ENCODE measurements around the gene NGRN.
A peak's percentile ranks its signal among the peaks of the same experiment; 100 is the strongest.

The NGRN gene

DNA sequence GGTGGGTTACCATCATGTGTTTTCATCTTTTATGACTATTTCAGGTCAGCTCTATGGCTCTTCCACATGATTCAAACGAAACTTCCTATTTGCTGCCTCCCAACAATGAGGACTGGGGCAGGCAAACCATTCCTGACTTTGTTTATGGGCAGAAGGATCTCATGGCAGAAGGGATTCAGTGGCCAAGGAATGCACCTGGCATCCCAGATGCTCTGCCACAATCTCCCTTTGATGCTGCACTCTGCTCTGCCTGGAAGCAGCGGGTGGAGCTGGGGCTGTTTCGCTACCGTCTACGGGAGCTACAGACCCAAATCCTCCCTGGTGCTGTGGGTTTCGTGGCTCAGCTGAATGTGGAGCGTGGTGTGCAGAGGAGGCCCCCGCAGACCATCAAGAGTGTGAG, 24.6 kb upstream of the NGRN start:
- TF ChIP-seq, protein P1, sequence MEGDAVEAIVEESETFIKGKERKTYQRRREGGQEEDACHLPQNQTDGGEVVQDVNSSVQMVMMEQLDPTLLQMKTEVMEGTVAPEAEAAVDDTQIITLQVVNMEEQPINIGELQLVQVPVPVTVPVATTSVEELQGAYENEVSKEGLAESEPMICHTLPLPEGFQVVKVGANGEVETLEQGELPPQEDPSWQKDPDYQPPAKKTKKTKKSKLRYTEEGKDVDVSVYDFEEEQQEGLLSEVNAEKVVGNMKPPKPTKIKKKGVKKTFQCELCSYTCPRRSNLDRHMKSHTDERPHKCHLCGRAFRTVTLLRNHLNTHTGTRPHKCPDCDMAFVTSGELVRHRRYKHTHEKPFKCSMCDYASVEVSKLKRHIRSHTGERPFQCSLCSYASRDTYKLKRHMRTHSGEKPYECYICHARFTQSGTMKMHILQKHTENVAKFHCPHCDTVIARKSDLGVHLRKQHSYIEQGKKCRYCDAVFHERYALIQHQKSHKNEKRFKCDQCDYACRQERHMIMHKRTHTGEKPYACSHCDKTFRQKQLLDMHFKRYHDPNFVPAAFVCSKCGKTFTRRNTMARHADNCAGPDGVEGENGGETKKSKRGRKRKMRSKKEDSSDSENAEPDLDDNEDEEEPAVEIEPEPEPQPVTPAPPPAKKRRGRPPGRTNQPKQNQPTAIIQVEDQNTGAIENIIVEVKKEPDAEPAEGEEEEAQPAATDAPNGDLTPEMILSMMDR (IDR thresholded peaks at IDR 0.05; ENCODE audit: low read depth, low read length): no peak
- H3K4me3 ChIP-seq (ENCODE audit: low read depth, low read length): no peak overlapping the region

DNA sequence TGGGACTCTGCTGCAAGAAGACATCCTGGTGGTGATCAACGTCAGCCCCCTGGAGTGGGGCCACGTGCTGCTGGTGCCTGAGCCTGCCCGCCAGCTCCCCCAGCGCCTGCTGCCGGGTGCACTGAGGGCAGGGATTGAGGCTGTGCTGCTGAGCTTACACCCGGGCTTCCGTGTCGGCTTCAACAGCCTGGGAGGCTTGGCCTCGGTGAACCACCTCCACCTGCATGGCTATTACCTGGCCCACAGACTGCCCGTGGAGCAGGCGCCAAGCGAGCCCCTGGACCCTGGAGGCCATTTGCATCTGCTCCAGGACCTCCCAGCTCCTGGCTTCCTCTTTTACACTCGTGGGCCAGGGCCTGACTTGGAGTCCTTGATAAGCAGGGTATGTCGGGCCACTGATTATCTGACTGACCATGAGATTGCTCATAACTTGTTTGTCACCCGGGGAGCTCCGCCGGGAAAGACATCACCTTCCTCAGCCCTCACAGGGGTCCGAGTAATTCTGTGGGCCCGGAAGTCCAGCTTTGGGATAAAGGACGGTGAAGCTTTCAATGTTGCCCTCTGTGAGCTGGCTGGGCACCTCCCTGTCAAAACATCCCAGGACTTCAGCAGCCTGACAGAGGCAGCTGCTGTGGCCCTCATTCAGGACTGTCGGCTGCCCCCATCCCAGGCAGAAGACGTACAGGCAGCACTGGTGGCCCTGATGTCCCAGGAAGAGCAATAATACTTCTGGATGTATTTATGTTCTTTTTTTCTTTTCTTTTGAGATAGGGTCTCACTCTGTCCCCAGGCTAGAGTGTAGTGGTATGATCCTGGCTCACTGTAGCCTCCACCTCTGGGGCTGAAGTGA, 23.9 kb upstream of the NGRN start:
- no peak overlapping the region for H3K4me3 ChIP-seq (ENCODE audit: low read depth, low read length)
- TF ChIP-seq, protein P1 (IDR thresholded peaks at IDR 0.05; ENCODE audit: low read depth, low read length): no peak

DNA sequence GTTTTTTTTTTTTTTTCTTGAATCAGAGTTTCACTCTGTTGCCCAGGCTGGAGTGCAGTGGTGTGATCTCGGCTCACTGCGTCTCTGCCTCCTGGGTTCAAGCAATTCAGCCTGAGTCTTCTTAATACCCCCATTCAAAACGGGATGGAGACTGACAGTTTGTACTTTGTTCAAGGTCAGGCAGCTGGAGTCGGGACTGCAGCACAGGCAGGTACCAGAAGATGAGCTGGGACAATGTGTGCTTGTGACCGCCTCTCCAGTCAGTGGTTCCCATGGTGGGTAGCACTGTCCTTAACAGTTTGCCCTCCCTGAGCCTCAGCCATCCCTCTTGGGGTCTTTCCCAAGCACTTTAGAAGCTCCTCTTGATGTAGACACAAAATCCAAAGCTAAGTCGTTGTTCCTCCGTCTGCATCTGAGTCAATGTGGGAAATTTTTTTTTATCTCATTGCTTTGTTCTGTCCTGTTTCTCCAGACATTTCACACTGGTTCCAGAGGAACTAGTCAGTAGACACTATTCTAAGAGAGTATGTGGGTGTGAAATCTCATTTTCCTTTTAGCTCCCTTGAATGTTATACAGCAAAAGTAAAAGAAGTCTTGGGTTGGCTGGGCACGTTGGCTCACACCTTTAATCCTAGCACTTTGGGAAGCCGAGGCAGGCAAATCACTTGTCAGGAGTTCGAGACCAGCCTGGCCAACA, 21.4 kb upstream of the NGRN start:
- H3K4me3 ChIP-seq (ENCODE audit: low read depth, low read length): no peak overlapping the region
- TF ChIP-seq, protein P1 (IDR thresholded peaks at IDR 0.05; ENCODE audit: low read depth, low read length): no peak

DNA sequence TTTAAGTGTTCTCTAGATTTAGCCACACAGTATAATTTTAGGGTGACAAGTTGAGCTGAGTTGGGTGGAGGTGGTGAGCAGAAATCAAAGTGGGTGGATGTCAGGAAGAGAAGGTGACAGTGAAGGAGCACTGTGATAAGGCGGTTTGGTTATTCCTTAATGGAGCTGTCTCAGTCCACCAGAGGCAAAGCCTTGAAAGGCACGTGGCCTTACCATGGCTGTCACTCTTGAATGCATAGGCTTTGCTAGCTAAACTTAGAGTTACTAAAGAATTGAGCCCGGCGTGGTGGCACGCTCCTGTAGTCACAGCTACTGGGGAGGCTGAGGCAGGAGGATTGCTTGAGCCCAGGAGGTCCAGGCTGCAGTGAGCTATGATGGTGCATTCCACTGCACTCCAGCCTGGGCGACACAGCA, 16.7 kb upstream of the NGRN start:
- TF ChIP-seq, protein P1 (IDR thresholded peaks at IDR 0.05; ENCODE audit: low read depth, low read length): no peak
- peak overlapping the region; percentile 67 for H3K4me3 ChIP-seq (ENCODE audit: low read depth, low read length)

DNA sequence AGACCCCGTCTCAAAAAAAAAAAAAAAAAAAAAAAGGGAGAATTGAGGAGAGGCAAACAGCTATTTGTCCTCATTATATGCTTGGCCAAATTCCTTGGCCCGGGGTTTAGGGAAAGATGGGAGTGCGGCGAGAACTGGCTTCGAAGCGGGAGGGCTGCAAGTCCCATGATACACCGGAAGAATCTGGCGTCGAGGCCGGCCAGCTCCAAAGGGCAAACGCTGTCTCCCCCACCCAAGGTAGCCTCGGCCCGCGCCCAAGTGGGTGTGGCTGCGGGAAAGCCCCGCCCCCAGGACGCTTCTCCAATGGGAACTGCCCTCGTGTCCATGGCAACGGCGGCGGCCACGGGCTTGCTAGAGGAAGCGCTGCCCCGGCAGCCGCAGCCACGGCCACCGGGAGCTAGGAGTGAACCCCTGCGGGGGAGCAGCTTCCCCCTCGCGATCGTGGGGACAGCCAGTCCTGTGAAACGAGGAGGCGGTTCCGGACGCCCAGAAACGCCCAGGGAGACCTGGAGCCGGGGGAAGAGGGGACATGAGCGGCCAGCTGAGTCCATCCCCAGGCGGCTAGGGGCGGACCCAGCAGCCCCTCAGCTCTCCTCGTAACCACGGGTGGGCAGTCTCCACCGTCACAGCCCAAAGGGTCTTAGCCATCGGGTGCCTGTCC, 16.1 kb upstream of the NGRN start, which contains the start of gene TTLL13:
Gene TTLL13 (plus strand): TSS at position 354 of the 661 bp plus-strand sequence. CDS start 1,075 bp downstream, outside the sequence.
- TF ChIP-seq, protein P1 (IDR thresholded peaks at IDR 0.05; ENCODE audit: low read depth, low read length): no peak
- peak within 1 kb of the TSS; percentile 67 for H3K4me3 ChIP-seq (ENCODE audit: low read depth, low read length)

DNA sequence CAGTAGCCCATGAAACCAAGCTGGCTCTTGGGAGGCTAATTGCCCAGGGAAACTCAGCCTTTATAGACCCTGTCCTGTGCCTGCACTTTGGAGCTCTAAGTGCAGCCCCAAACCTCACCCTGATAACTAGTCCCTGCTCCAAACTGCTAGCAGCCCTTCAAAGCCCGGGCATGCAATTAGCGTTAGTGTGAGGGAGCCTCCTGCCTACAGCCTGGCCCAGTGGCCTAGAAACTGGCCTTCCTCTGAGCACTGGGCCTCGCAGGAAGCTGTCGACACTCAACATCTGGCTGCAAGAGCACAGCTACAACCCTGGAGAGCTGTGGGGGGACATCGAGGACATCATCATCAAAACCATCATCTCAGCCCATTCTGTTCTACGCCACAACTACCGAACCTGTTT, 7.7 kb upstream of the NGRN start:
- TF ChIP-seq, protein P1 (IDR thresholded peaks at IDR 0.05; ENCODE audit: low read depth, low read length): no peak
- H3K4me3 ChIP-seq (ENCODE audit: low read depth, low read length): no peak overlapping the region

All from WI38 (cell line).